SK-N-SH (cell line): ENCODE data around the gene SENP8. TPM values are rescaled to one million over a fixed set of nuclear protein-coding genes. Genes with fewer than 3 reads are reported as not detected.

Source experiments
- CTCF ChIA-PET: fragments of 300-600, 350-600 bp; formaldehyde crosslinking; extraction: SDS; loops from one replicate; lab custom pipeline; 2021; lab: Yijun Ruan, JAX
- POLR2A ChIA-PET: fragments of 350-600 bp; sonication (Branson Sonifier 250); formaldehyde crosslinking; extraction: SDS; loops from one replicate; lab custom pipeline; 2020; ENCODE audit warnings: antibody characterized with exemption, inconsistent platforms; lab: Yijun Ruan, JAX
- DNase-seq: peaks from one replicate; pipeline ENCODE4 v3.0.0; 2012
- H2AFZ ChIP-seq: fragments of 200-600 bp; sonication (generic); 2 replicates; pipeline ENCODE4 v1.8.1; 2016; ENCODE audit warnings: antibody characterized with exemption, mild to moderate bottlenecking, low read depth
- H3F3A ChIP-seq: fragments of 200-600 bp; sonication (generic); replicated peaks from 2 replicates; pipeline ENCODE3; 2016; ENCODE audit warnings: antibody characterized with exemption, mild to moderate bottlenecking; ENCODE audit not compliant: insufficient read depth
- H3K27ac ChIP-seq, 2 experiments: fragments of 200-500 bp in 1 of 2; fragments of 200-600 bp in 1 of 2; sonication (Bioruptor generic) in 1 of 2; sonication (generic), shearing (Covaris generic) in 1 of 2; 2 replicates each; pipeline versions ENCODE4 v1.5.1 to v1.6.1; 2014 to 2016; ENCODE audit warnings: low read depth in 2 of 2, inconsistent platforms in 1 of 2, low read length in 1 of 2, mild to moderate bottlenecking in 1 of 2, mixed read lengths in 1 of 2
- H3K27me3 ChIP-seq: fragments of 200-600 bp; sonication (generic), shearing (Covaris generic); 2 replicates; pipeline ENCODE4 v1.6.1; 2016; ENCODE audit warnings: mixed run types; ENCODE audit not compliant: insufficient read depth
- H3K36me3 ChIP-seq, 2 experiments: fragments of 200-500 bp in 1 of 2; fragments of 200-600 bp in 1 of 2; sonication (Bioruptor generic) in 1 of 2; sonication (generic) in 1 of 2; replicated peaks in 1 of 2; 2 replicates each; pipeline versions ENCODE3 to v1.5.1; 2014 to 2016; ENCODE audit warnings: low read length in 1 of 2, mild to moderate bottlenecking in 1 of 2; ENCODE audit not compliant: insufficient read depth in 2 of 2, control insufficient read depth in 1 of 2
- H3K4me1 ChIP-seq, 2 experiments: fragments of 200-500 bp in 1 of 2; fragments of 200-600 bp in 1 of 2; sonication (Bioruptor generic) in 1 of 2; sonication (generic), shearing (Covaris generic) in 1 of 2; 2 replicates each; pipeline versions ENCODE4 v1.5.1 to v1.6.1; 2014 to 2016; ENCODE audit warnings: low read depth in 1 of 2, low read length in 1 of 2, mixed run types in 1 of 2; ENCODE audit not compliant: insufficient read depth in 2 of 2, control insufficient read depth in 1 of 2
- H3K4me2 ChIP-seq: fragments of 200-600 bp; sonication (generic), shearing (Covaris generic); 2 replicates; pipeline ENCODE4 v1.6.1; 2017; ENCODE audit warnings: mixed run types
- H3K4me3 ChIP-seq, 2 experiments: fragments of 200-500 bp in 1 of 2; fragments of 200-600 bp in 1 of 2; sonication (Bioruptor generic) in 1 of 2; sonication (generic), shearing (Covaris generic) in 1 of 2; 2 replicates each; pipeline versions ENCODE4 v1.5.1 to v1.8.1; 2014 to 2016; ENCODE audit warnings: low read depth in 2 of 2, inconsistent platforms in 1 of 2, low read length in 1 of 2, mild to moderate bottlenecking in 1 of 2, mixed read lengths in 1 of 2, moderate library complexity in 1 of 2
- H3K79me2 ChIP-seq: fragments of 200-600 bp; sonication (generic); 2 replicates; pipeline ENCODE4 v1.8.1; 2017; ENCODE audit warnings: mild to moderate bottlenecking; ENCODE audit not compliant: insufficient read depth
- H3K9ac ChIP-seq: fragments of 200-600 bp; sonication (generic); 2 replicates; pipeline ENCODE4 v1.6.1; 2017; ENCODE audit warnings: mixed run types
- H3K9me2 ChIP-seq: fragments of 200-600 bp; sonication (generic); 2 replicates; pipeline ENCODE4 v1.6.1; 2017; ENCODE audit warnings: mixed run types
- H3K9me3 ChIP-seq: fragments of 200-600 bp; sonication (generic); 2 replicates; pipeline ENCODE4 v1.6.1; 2017; ENCODE audit warnings: mixed run types, mild to moderate bottlenecking, moderate library complexity
- H4K20me1 ChIP-seq: fragments of 200-600 bp; sonication (generic); 2 replicates; pipeline ENCODE4 v1.6.1; 2017; ENCODE audit warnings: mild to moderate bottlenecking, mixed run types; ENCODE audit not compliant: insufficient read depth
- EP300 ChIP-seq, 2 experiments: IDR thresholded peaks; 2 replicates each; pipeline versions ENCODE4 v1.4.0 to v1.6.1; 2012; ENCODE audit warnings: borderline replicate concordance in 1 of 2, low read depth in 1 of 2, low read length in 1 of 2
- FOXJ3 ChIP-seq: sonication (generic); formaldehyde crosslinking; IDR thresholded peaks from 2 replicates; pipeline ENCODE4 v1.5.1; 2020; ENCODE audit warnings: mild to moderate bottlenecking, missing genetic modification reagents
- FOXM1 ChIP-seq: IDR thresholded peaks from 2 replicates; pipeline ENCODE4 v1.4.0; 2012; ENCODE audit warnings: low read depth, mild to moderate bottlenecking
- GABPA ChIP-seq: IDR thresholded peaks from 2 replicates; pipeline ENCODE4 v1.4.0; 2012; ENCODE audit warnings: low read depth, mild to moderate bottlenecking
- GATA2 ChIP-seq: sonication (generic); formaldehyde crosslinking; IDR thresholded peaks from 2 replicates; pipeline ENCODE4 v1.5.0; 2020; ENCODE audit warnings: mild to moderate bottlenecking, missing genetic modification reagents
- JUND ChIP-seq: IDR thresholded peaks from 2 replicates; pipeline ENCODE4 v1.4.0; 2012
- MEF2A ChIP-seq: IDR thresholded peaks from 2 replicates; pipeline ENCODE4 v1.4.0; 2012; ENCODE audit warnings: low read depth, borderline replicate concordance
- MXI1 ChIP-seq: IDR thresholded peaks from 2 replicates; pipeline ENCODE4 v1.6.1; 2012; ENCODE audit warnings: mild to moderate bottlenecking, low read depth, low read length, improper control_type of control experiment
- NFIC ChIP-seq: IDR thresholded peaks from 2 replicates; pipeline ENCODE4 v1.4.0; 2012; ENCODE audit warnings: borderline replicate concordance
- NRF1 ChIP-seq: IDR thresholded peaks from 2 replicates; pipeline ENCODE4 v1.6.1; 2012; ENCODE audit warnings: low read depth, mild to moderate bottlenecking, low read length
- RAD21 ChIP-seq: IDR thresholded peaks from 2 replicates; pipeline ENCODE4 v1.6.1; 2012; ENCODE audit warnings: mild to moderate bottlenecking, low read length
- RCOR1 ChIP-seq: fragments of 150-350 bp; IDR thresholded peaks from 2 replicates; pipeline ENCODE4 v1.6.1; 2017; ENCODE audit warnings: antibody characterized with exemption, low read length
- SIN3A ChIP-seq: IDR thresholded peaks from 2 replicates; pipeline ENCODE4 v1.6.1; 2012; ENCODE audit warnings: low read depth, mild to moderate bottlenecking, low read length, moderate library complexity, borderline replicate concordance
- SMC3 ChIP-seq: IDR thresholded peaks from 2 replicates; pipeline ENCODE4 v1.6.1; 2012; ENCODE audit warnings: low read depth, low read length, improper control_type of control experiment
- TAF1 ChIP-seq: IDR thresholded peaks from 2 replicates; pipeline ENCODE4 v1.6.1; 2012; ENCODE audit warnings: low read depth, mild to moderate bottlenecking, low read length, moderate library complexity, borderline replicate concordance
- TEAD4 ChIP-seq: IDR thresholded peaks from 2 replicates; pipeline ENCODE4 v1.4.0; 2012; ENCODE audit warnings: mild to moderate bottlenecking, borderline replicate concordance; ENCODE audit not compliant: insufficient read depth
- YY1 ChIP-seq: IDR thresholded peaks from 2 replicates; pipeline ENCODE4 v1.4.0; 2012; ENCODE audit warnings: low read depth, mild to moderate bottlenecking
- WGBS: methylation state at CpG from one replicate; pipeline ENCODE4 v1.1.6; 2017; ENCODE audit warnings: low lambda C conversion rate; 5-methylcytosine and 5-hydroxymethylcytosine counted together
- polyA plus RNA-seq, 3 experiments: library from polyadenylated mRNA; depleted of rRNA; stranded (reverse); fragments of >200 nt; gene quantifications; 2 replicates each; pipeline ENCODE4 v1.2.3, GENCODE V29; 2012
- TF ChIP-seq, protein P1 (sequence below): fragments of 150-350 bp; IDR thresholded peaks from 2 replicates; pipeline ENCODE4 v1.6.1; 2017; ENCODE audit warnings: antibody characterized with exemption, low read length, low read depth, borderline replicate concordance
- TF ChIP-seq, protein P2 (sequence below): IDR thresholded peaks from 2 replicates; pipeline ENCODE4; 2012
- TF ChIP-seq, protein P3 (sequence below): IDR thresholded peaks from 2 replicates; pipeline ENCODE4 v1.4.0; 2012; ENCODE audit warnings: low read depth, borderline replicate concordance
- TF ChIP-seq, protein P4 (sequence below): IDR thresholded peaks from 2 replicates; pipeline ENCODE4 v1.4.0; 2012; ENCODE audit warnings: low read depth

Gene SENP8
- polyA plus RNA-seq, 1 of the 3 experiments (the other 2 are of a cell fraction): 1.4 TPM

DNA sequence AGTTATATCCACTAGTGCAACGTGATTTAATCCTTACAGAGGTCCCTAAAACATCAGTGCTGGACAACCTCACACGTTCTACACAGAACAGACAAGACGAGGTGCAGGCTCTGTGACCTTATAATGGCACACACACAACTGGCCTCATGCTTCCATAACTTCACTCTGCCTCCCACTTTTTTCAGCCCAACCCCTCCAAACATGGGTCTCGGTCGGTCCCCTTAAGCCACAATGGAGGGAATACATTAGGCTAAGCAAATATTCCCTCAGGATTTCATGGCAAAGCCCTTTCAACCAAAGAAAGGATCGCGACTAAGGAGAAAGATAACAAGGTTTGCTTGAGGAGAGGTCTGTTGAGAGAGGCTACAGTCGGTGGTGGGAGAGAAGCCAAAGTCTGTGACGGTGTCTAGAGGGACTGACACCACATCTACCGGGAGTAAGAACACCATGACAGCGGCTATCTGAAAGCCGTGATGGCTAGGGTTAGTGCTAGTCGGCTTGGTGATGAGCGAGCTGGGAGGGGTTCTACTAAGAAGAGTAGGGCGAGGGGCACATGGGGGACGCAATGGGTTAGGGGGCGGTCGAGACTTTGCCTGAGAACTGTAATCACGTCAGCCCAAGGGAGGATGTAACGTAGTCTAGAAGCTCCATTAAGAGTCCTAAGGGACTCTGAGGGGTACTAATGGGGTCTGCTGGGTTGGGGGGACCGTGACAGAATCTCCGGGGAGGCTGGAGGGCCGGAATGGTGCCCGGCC lies 1.3 kb upstream of the SENP8 start:
- peak overlapping the region; percentile 91 for H3K9ac ChIP-seq
- 3% methylated on average over 22 of the region's 24 CpGs for WGBS
- TF ChIP-seq, protein P1, sequence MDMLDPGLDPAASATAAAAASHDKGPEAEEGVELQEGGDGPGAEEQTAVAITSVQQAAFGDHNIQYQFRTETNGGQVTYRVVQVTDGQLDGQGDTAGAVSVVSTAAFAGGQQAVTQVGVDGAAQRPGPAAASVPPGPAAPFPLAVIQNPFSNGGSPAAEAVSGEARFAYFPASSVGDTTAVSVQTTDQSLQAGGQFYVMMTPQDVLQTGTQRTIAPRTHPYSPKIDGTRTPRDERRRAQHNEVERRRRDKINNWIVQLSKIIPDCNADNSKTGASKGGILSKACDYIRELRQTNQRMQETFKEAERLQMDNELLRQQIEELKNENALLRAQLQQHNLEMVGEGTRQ: no peak
- no peak for TF ChIP-seq FOXM1
- no peak for TF ChIP-seq RCOR1
- TF ChIP-seq RAD21: no peak
- TF ChIP-seq NRF1: no peak
- TF ChIP-seq YY1: no peak
- TF ChIP-seq SIN3A: no peak
- no peak for TF ChIP-seq JUND
- TF ChIP-seq NFIC: no peak
- TF ChIP-seq TEAD4: no peak
- TF ChIP-seq, protein P2, sequence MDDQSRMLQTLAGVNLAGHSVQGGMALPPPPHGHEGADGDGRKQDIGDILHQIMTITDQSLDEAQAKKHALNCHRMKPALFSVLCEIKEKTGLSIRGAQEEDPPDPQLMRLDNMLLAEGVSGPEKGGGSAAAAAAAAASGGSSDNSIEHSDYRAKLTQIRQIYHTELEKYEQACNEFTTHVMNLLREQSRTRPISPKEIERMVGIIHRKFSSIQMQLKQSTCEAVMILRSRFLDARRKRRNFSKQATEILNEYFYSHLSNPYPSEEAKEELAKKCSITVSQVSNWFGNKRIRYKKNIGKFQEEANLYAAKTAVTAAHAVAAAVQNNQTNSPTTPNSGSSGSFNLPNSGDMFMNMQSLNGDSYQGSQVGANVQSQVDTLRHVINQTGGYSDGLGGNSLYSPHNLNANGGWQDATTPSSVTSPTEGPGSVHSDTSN: no peak
- TF ChIP-seq MXI1: no peak
- no peak for TF ChIP-seq GABPA
- H4K20me1 ChIP-seq: peaks cover 35% of the 10 kb centered on the region
- peaks cover 66% of the 10 kb centered on the region for H3K79me2 ChIP-seq
- no peaks in the 10 kb centered on the region for H3K9me3 ChIP-seq
- peak overlapping the region; percentile 64; the same call in 1 of the 2 replicates for H2AFZ ChIP-seq
- H3K27ac ChIP-seq: peak overlapping the region; percentile 94 to 99
- ChIA-PET CTCF (no interaction called here), POLR2A (no interaction called here)
- H3F3A ChIP-seq: peaks cover 15% of the 10 kb centered on the region
- H3K4me3 ChIP-seq: peak overlapping the region; percentile 77 to 94
- H3K4me1 ChIP-seq: peaks cover 0 to 8% of the 10 kb centered on the region in 2 experiments; a peak in 3 of 4 replicates
- no peaks in the 10 kb centered on the region for H3K9me2 ChIP-seq
- DNase-seq: no peak
- no peaks in the 10 kb centered on the region for H3K36me3 ChIP-seq
- H3K27me3 ChIP-seq: no peaks in the 10 kb centered on the region
- peak overlapping the region; percentile 84 for H3K4me2 ChIP-seq

DNA sequence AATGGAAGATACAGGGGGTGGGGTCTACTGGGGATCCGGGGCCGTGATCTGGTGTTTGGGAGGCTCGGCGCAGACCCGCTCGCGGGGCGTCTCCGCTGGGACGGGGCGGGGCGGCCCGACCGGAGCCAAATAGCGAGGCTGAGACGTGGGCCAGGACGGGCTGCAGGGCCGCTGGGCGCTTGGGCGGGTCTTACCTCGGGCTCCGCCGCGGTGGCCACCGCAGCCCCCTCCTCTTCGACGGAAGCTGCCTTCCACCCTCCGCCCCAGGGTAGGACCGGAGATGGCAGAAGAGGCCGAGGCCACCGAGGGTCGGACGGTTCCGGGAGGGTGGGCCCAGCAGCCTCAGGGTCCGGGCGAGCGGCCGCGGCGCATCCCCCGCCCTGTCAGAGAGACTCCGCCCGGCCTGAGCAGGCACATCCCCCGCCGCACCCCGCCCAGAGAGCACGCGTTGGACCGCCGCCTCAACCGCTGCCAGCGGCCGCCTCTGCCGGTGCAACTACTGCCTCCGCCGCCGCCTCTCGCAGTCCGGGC lies 652 bp upstream of the SENP8 start:
- peak overlapping the region; percentile 77 to 94 for H3K4me3 ChIP-seq
- CTCF ChIA-PET: interaction anchor here (0.5 kb wide), 1 partner anchor 329 kb away, joined by 3 read pairs; no protein-coding TSS in a partner anchor
- TF ChIP-seq TAF1: peak; percentile 16
- TF ChIP-seq NRF1: no peak
- 0 out of 4 replicates have a peak, but pooled peaks of 1 of the 2 experiments have one; percentile 30 for TF ChIP-seq EP300 (IDR thresholded peaks at IDR 0.05; ENCODE audit: borderline replicate concordance in 1 of 2, low read depth in 1 of 2, low read length in 1 of 2)
- TF ChIP-seq FOXJ3 (CRISPR knock-in tag): no peak
- no peak for TF ChIP-seq SMC3
- TF ChIP-seq, protein P2: no peak
- TF ChIP-seq RCOR1: no peak
- TF ChIP-seq JUND: no peak
- TF ChIP-seq GATA2 (CRISPR knock-in tag): 0 out of 2 replicates have a peak, but pooled peaks have one; percentile 13
- TF ChIP-seq, protein P3, sequence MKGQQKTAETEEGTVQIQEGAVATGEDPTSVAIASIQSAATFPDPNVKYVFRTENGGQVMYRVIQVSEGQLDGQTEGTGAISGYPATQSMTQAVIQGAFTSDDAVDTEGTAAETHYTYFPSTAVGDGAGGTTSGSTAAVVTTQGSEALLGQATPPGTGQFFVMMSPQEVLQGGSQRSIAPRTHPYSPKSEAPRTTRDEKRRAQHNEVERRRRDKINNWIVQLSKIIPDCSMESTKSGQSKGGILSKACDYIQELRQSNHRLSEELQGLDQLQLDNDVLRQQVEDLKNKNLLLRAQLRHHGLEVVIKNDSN: no peak
- TF ChIP-seq, protein P4, sequence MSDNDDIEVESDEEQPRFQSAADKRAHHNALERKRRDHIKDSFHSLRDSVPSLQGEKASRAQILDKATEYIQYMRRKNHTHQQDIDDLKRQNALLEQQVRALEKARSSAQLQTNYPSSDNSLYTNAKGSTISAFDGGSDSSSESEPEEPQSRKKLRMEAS: peak; percentile 27; the same call in 1 of the 2 replicates
- no peak for TF ChIP-seq YY1
- no peak for TF ChIP-seq MEF2A
- TF ChIP-seq NFIC: no peak; the same call in 1 of the 2 replicates

More for the DNA sequence above, 652 bp upstream of the SENP8 start:
- Histone ChIP-seq H3K9me3 (no peaks in the 10 kb centered on the region), H3K27me3 (no peaks in the 10 kb centered on the region), H3K9ac (peak overlapping the region; percentile 91), H3K27ac (peak overlapping the region; percentile 94 to 99), H3K79me2 (peaks cover 60% of the 10 kb centered on the region), H3F3A (peaks cover 15% of the 10 kb centered on the region), H2AFZ (peak overlapping the region; percentile 64; the same call in 1 of the 2 replicates), H4K20me1 (peaks cover 28% of the 10 kb centered on the region), H3K36me3 (no peaks in the 10 kb centered on the region), H3K9me2 (no peaks in the 10 kb centered on the region), H3K4me2 (peak overlapping the region; percentile 84), H3K4me1 (peaks cover 0 to 8% of the 10 kb centered on the region in 2 experiments; a peak in 3 of 4 replicates)
- WGBS: no CpG with 5 or more reads among the region's 59 CpGs
- DNase-seq: peak; percentile 79
- POLR2A ChIA-PET: interaction anchor here (1.3 kb wide), 1 partner anchor 26 kb away, joined by 3 read pairs; no protein-coding TSS in a partner anchor
